Fibroblast of lung (primary cell): ENCODE measurements around the gene ZBTB7C.

Source experiments
- CTCF ChIP-seq, 2 donors: IDR thresholded peaks in 1 of 2; conservative IDR thresholded peaks in 1 of 2; 1 replicate in 1 of 2; 2 replicates in 1 of 2; pipeline ENCODE4 v1.5.1; 2011 to 2012; ENCODE audit warnings: low read length in 2 of 2, control low read depth in 1 of 2, inconsistent platforms in 1 of 2, low read depth in 1 of 2, mild to moderate bottlenecking in 1 of 2
- EZH2 ChIP-seq: IDR thresholded peaks from 2 replicates; pipeline ENCODE4 v1.5.1; 2012; ENCODE audit warnings: low read length, control low read depth, mild to moderate bottlenecking; ENCODE audit errors: missing control alignments

GRCh38 chr18:48304906-48305693 lies 104.1 kb downstream of the ZBTB7C start:
- TF ChIP-seq EZH2, result no peak
- TF ChIP-seq CTCF (conservative IDR thresholded peaks at IDR 0.05 in 1 of 2, IDR thresholded peaks at IDR 0.05 in 1 of 2; ENCODE audit: low read depth in 1 of 2, low read length in 2 of 2), result no peak
